CD4-positive, alpha-beta T cell treated with Interleukin-6 at 100 ng/mL for 8 hours (primary cell): ENCODE measurements around the gene PPP1R7.

ENCODE experiments used
- DNase-seq: peaks from one replicate; pipeline ENCODE4 v3.0.0-alpha.2; 2020; ENCODE audit warnings: mixed read lengths, low spot score

The PPP1R7 gene

DNA sequence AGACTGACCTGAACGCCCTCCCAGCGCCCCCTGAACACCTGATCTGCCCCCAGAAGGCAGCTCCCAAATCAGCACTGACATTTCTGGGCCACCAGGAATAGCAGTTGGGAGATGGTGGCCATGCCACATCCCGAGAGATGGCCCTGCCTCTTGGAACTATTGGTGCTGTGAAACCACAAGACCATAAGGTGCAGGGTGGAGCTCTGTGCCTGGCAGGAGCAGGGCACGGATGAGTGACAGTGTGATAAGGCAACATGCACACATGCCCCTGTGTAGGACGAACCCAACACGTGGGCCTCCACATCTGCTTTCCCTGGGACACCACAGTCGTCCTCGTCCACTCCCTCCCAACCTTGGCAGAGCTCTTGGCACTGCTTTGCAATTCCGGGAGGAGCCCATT, 65.2 kb downstream of the PPP1R7 start:
- no peak for DNase-seq

DNA sequence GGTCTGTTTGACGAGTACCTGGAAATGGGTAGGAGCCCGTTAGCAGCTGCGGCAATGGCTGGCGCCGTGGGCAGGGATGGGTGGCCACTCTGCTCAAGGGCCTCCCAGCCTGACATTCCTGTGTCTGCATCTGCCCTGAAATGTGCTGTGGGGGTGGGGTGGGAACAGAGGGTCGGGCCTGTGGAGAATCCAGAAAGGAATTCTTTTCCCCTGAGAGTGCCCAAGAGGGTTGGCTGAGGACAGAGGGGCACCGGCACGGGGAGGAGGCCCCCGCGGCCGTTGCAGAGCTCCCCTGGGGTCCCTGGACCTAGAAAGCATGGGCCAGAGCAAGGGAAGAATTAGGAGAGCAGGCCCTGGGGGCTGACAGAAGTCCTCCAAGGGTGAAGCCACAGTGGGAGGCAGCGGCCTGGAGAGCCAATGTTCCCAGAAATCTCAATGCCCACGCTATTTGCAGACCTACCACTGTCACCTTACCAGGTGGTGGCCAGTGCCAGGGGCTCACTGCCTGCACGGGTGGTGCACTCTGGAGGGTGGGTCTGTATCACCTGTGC, 66.0 kb downstream of the PPP1R7 start:
- DNase-seq, result no peak

DNA sequence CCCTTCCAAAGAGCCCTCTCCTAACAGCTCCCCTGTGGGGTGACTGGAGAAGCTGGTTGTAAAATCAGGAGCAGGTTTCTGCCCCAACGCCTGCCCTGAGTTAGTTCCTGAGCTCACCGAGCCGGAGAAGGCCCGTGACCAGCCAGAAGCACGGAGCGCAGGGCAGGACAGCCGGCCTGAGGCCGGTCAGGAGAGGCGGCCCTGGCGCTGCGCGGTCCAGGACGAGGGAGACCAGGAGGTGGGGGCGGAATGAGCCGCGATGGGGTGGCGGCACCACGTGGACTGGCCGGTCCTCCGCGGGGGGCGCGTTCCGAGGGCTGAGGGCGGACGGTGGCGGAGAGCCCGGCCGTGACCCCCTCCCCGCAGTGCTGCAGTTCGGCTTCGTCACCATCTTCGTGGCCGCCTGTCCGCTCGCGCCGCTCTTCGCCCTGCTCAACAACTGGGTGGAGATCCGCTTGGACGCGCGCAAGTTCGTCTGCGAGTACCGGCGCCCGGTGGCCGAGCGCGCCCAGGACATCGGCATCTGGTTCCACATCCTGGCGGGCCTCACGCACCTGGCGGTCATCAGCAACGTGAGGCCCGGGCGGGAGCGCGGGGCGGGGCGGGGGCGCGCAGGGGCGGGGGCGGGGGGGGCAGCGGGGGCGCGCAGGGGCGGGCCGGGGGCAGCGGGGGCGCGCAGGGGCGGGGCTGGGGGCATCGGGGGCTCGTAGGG, 67.2 kb downstream of the PPP1R7 start:
- DNase-seq, result no peak

DNA sequence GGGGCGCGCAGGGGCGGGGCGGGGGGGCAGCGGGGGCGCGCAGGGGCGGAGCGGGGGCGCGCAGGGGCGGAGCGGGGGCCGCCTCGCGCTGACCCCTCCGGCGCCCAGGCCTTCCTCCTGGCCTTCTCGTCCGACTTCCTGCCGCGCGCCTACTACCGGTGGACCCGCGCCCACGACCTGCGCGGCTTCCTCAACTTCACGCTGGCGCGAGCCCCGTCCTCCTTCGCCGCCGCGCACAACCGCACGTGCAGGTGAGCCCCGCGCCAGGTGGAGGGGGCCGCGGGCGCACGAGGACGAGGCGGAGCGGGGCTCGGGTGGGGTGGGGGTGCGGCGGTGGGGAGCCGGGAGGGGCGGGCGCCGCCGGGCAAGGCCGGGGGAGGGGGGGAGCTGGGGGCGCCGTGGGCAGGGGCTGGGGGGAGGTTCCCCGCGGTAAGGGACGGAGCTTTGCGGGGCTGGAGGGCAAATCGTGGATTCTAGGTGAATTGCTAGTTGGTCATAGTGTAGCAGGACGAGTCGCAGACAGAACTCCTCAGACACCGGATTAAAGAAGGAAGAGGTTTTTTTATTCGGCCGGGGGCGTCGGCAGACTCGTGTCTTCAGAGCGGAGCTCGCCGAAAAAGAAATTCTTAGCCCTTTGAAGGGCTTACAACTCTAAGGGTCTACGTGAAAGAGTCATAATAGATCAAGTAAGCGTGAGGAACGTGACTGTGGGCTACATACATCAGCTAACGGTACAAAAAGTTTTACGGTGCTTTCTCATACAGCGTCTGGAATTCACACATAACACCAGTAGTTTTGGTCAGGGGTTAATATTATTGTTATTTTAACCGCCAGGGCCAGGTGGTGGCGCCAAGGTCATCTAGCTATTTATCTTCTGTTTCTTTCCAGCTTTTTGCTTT, 68.1 kb downstream of the PPP1R7 start:
- peak; percentile 30 for DNase-seq

DNA sequence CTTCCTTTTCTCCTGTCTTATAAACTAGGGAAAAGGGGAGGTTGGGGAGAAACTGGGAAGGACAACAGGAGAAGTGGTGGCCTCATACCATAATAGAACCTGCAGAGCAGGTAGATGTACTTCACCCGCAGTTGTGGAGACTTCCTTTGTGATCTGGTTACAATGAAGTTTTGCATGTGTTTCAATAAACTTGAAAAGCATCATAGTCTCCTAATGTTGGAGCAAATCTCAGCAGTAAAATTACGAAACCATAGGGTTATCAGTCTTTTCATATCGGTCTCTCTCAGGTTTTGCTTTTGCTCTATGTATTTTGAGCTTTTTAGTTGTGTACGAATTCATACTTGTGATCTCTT, 68.7 kb downstream of the PPP1R7 start:
- no peak for DNase-seq

DNA sequence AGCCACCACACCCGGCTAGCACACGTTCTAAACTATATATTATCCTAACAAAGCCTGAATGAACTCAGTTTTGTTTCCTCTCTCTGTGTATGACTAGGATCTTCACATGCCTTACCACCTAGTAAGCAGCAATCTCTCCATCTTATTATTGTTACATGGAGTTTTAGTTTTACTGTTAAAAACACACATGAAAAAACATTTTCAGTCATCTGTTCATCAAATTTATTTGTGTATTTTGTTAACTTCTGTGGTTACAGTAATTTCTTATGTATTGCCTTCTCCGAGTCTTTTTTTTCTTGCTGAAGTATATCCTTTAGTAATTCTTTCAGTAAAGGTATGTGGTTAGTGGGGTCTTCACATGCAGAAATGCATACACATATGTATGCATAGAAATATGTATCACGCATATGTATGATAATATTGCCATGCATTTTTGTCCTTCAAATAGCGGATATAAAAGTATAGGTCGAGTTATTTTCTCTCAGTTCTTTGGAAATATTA, 69.6 kb downstream of the PPP1R7 start:
- DNase-seq, result no peak

DNA sequence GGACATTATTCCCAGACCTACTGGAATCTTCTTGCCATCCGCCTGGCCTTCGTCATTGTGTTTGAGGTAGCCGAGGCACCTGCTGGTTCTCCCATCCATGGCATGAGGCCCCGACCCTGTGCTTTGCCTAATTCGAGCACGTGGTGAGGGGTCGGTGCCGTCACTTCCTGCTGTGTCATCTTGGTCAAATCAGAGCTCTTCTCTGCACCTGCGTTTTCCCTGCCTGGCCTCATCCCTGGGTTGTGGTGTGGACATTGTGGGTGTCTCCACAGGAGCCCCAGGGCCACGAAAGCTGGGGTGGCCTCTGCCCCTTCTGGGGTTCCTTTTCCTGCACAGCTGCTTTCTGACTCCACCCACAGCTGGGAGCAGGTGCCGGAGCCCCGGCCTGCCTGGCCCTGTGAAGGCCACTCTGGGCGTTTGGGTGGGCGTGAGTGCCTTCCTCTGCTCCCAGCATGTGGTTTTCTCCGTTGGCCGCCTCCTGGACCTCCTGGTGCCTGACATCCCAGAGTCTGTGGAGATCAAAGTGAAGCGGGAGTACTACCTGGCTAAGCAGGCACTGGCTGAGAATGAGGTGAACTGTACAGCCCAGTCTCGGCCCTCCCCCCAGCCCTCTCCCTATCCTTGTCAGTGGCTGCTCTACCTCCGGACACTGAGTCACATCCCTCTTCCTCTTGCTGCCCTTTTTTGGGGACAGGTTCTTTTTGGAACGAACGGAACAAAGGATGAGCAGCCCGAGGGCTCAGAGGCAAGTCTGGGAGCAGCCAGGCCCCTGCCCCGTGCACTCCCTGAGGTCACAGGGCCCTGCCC, 73.1 kb downstream of the PPP1R7 start:
- DNase-seq, result no peak

DNA sequence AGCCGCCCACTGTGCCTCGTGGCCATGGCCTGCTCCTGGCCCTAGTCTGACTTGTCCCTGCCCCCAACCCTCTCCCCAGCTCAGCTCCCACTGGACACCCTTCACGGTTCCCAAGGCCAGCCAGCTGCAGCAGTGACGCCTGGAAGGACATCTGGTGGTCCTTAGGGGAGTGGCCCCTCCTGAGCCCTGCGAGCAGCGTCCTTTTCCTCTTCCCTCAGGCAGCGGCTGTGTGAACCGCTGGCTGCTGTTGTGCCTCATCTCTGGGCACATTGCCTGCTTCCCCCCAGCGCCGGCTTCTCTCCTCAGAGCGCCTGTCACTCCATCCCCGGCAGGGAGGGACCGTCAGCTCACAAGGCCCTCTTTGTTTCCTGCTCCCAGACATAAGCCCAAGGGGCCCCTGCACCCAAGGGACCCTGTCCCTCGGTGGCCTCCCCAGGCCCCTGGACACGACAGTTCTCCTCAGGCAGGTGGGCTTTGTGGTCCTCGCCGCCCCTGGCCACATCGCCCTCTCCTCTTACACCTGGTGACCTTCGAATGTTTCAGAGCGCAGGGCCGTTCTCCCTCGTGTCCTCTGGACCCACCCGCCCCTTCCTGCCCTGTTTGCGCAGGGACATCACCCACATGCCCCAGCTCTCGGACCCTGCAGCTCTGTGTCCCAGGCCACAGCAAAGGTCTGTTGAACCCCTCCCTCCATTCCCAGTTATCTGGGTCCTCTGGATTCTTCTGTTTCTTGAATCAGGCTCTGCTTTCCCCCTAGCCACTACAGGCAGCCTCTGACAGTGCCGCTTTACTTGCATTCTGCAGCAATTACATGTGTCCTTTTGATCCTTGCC, 74.0 kb downstream of the PPP1R7 start:
- DNase-seq, result no peak

DNA sequence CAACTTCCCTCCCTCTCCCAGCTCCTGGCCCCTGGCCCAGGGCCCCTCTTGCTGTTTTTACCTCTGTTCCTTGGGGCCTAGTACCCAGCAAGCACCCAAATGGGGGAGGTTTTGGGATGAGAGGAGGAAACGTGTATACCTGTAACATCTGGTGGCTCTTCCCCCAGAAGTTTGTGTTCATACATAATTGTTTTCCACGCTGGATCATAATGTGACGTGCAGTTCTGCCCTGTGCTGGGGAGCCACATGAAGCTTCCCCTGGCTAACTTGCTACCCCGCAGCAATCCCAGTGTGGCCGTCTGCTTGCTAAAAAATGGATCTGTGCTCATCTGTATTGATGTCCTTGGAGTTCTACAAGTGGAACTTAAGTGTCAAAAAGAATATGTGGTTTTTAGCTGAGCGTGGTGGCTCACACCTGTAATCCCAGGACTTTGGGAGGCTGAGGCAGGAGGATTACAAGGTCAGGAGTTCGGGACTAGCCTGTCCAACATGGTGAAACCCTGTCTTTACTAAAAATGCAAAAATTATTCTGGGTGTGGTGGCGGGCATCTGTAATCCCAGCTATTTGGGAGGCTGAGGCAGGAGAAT, 74.7 kb downstream of the PPP1R7 start:
- no peak for DNase-seq

DNA sequence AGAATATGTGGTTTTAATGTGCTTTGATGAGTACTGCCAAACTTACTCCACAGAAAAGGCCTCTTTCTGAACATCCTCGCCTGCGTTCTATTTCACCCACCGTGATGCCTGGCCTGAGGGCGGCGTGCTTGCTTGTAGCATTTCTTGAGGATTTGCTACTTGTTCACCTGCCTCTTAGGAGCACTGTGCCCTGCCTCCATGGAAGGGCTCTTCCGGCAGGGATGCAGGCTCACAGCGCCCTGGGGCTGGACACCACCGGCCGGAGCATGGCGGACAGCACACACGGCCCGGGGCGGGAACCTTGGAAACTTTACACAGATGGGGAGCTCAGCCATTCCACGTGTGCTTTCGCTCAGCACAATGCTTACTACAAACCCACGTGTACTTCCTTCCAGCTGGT, 75.3 kb downstream of the PPP1R7 start:
- DNase-seq, result no peak

DNA sequence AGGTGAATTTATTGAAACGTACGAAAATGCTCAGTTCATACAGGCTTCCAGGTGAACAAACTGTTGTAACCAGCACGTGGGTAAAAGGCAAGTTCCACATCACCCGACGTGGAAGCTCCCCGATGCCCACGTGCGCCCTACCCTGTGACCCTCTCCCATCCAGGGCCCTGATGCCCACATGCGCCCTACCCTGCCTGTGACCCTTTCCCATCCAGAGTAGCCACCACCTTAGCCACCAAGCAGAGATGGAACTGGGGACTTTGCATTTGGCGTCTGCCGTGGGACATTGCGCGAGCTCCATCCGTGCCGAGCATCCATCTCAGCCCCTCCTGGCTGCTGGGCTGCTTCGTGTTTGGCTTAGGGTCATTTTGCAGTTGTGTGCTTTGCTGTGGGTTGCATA, 75.7 kb downstream of the PPP1R7 start:
- DNase-seq, result no peak

DNA sequence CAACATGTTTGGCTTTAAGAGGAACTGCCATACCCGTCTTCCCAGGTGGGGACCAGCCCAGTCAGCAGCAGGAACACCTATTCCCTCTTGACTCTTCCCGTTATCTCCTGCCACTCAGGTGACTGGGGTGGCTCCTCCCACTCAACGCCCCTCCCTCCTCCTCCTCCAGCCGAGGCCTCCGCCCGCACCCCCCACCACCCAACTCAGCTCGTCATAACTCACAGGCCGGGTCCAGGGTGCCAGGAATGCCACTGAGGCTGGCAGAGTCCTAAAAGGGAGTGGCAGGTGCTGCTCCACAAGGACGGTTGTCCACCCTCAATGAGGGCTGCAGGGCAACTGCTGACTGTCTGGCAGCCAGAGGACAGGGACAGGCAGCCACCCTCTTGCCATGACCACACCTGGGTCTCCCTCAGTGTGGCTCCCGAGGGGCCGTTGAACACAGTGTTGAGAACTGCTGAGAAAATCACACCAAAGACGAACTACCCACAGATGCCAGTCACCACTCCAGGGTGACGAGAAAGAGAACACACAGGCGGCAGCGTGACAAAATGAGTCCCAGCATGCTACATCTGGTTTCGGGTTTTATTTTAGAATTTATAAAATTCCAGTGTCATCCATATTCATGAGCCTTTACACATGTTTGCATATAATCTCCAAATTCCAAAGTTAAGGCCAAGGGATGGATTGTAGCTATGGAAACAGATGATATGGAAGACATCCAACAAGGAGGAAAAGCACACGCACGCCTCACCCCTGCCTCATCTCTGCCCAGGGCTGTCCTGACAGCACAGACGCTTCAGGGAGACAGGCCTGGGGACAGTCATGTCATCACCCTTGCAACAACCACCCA, 76.7 kb downstream of the PPP1R7 start:
- DNase-seq, result no peak

DNA sequence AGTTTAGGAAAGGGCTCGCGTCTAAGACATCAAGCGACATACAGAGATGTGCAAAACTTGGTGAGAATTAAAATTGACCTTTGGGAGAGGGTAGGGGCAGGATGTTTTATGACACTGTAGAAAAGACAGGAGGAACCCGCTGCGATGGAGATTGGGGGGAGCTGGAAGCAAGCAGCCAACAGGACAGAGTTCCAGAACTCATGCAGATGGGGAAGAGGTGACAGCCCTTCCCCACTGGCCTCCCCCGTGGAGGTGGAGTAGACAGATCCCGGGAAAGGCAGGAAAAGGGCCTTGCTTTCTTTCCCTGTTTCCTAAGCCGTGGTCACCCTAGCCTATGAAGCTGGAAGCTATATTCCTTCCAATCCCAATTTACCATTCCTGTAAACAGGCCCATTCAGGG, 77.3 kb downstream of the PPP1R7 start:
- DNase-seq, result no peak

DNA sequence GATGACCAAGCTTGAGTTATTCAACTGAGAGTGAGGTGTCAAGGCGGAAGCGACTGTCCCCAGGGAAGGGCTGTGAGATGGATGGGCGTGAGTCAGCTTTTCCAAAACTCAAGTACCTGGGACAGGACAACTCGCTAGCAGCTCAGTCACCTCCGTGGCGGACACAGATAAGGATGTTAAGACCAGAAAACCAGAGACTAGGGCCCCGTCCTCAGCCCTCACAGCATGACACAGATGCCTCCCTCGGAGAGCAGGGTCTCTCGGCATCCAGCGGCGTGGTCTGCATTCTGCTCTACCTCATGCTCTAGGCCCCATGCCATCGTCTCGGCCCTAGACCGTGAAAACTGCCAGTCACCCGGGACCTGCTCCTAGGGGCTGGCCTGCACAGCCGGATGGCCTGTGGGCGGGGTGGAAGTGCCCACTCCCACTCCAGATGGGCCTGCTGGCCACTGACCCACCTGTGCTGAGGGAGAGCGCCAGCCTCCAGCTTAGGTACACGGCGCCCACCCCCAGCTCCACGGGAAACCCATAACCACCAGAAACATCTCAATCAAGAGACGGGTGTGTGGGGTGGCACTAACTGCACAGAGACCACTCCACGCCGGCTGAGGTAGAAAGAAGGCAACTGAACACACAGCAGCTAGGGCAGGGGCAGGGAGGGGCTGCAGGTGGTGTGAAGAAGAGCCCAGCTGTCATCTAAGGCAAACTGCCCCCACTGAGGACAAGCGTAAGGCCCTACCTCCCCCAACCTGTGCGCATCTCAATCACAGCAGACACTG, 78.0 kb downstream of the PPP1R7 start:
- no peak for DNase-seq

DNA sequence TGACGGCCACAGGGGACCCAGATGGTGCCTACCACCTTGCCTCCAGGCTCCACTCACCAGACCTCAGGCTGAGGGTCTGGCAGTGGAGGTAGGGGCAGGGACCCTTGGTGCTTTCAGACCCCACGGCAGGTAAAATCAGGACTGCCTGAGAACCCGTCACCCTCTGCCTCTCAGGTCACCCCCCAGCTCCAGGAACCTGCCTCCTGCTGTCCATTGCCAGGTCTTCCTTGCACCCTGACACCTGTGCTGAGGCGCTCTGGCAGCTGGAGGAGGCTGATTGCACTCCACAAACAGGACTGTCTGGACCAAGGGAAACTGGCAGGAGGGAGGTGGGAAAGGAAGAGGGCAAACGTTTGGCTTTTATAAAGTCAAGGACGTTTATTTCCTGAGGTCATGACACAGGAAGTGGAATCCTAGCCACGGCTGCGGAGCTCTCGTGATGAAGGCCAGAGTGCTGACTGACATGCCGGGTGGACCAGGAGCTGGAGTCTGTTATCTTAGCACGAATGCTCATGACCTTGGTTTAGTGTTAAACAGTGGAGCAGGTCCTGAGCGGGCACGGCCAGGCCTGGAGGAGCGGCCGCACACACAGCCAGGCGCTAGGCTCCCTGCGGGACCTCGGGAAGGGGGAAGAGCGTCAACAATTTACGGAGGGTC, 78.7 kb downstream of the PPP1R7 start:
- no peak for DNase-seq

DNA sequence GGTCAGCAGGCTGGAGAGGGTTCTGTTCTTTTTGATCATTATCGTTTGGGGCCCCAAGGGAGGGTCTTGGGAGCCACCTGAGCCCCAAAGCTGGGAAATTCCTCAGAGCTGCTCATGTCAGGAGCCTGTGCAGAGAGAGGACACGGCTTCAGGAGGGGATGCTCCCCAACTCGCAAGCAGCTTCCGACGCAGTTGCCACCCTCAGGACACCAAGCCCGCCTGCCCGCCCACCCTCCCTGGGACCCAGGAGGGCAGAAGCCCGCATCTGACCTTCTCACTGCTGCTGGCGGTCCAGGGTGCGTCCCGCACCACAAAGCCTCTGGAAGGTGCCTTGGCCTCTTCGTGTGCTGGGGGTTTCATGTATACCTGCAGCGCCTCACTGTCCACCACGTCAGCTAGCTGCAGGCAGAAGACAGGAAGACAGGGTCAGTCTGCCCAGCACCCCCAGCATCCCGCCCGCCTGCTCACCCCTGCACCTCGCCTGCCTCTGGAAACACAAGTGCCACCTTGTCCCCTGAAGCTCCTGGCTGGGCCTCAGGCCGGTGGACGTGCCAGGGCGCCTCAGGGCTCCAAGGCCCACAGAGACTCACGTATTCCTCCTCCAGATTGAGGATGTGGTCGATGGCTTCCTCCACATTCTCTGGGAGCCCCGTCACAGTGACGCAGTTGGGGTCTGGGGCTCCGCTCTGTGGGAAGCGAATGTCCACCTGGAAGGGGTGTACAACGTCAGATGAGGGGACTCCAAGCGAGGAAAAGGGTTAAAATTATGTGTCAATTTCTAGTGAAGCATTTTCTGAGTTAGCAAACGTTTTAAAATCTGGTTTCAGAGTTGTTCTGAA, 79.5 kb downstream of the PPP1R7 start:
- DNase-seq, result no peak

DNA sequence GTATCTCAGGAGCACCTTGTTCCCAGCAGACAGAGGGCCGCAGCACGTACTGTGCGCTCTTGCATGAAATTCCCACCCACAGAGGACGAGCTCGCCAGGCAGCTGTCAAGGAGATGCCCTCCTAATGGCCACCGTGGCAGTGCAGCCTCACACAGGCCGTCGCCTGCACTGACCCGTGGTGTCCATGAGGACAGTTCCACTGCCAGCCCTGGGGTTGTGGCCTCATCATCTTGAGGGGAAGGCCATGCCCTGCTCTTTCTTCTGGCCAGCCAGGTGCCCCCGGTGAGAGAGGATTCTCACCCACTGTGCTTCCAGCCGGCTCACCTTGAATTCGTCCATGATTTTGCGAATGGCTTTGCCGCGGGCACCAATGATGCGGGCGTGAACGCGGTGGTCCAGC, 80.2 kb downstream of the PPP1R7 start:
- DNase-seq, result no peak
